Bone marrow (tissue), 2 donors: Measurements from ENCODE around the gene ACSBG1.
"Not testable (repeated sequence)": the region's sequence is repeated elsewhere in the genome, so short reads cannot be mapped to it uniquely, and the experiment has no call there.

ENCODE experiments used
- DNase-seq, 2 donors: peaks; one replicate each; lab custom pipeline; 2025; lab: John Stamatoyannopoulos, UW

ACSBG1 gene

GRCh38 chr15:78251136-78251535 is 16.8 kb upstream of the ACSBG1 start:
- no peak for DNase-seq

- no peak for DNase-seq
Observed at GRCh38 chr15:78249131-78249530, 14.8 kb upstream of the ACSBG1 start.

DNA sequence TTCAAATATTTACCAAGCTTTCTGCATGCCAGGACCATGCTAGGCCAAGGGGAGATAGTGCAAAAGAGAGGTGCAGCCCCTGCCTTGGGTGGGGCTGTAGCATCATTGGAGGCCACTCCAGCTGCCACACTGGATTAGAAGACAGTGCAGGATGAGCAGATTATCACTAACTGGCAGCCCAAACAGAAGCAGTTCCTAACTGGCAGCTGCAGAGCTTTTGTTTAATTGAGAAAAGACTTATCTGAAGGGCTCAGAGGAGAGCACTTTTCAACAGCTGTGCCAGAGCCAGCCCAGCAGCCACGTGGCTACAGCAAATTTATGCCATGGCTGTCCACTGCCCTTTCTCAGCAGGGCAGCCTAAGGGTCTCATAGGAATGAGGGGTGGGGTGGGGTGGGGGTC is 13.5 kb upstream of the ACSBG1 start:
- no peak for DNase-seq

GRCh38 chr15:78245976-78246620 is 11.7 kb upstream of the ACSBG1 start:
- not testable (repeated sequence) for DNase-seq

DNA sequence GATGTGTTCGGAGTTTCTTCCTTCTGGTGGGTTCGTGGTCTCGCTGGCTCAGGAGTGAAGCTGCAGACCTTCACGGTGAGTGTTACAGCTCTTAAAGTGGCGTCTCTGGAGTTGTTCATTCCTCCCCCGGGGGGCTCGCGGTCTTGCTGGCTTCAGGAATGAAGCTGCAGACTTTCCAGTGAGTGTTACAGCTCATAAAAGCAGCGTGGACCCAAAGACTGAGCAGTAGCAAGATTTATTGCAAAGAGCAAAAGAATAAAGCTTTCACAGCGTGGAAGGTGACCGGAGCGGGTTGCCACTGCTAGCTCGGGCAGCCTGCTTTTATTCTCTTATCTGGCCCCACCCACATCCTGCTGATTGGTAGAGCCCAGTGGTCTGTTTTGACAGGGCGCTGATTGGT is 11.0 kb upstream of the ACSBG1 start:
- DNase-seq: not testable (repeated sequence)

- no peak for DNase-seq
Observed at GRCh38 chr15:78244893-78245292, 10.5 kb upstream of the ACSBG1 start.

GRCh38 chr15:78244101-78244500 is 9.7 kb upstream of the ACSBG1 start:
- no peak for DNase-seq

DNA sequence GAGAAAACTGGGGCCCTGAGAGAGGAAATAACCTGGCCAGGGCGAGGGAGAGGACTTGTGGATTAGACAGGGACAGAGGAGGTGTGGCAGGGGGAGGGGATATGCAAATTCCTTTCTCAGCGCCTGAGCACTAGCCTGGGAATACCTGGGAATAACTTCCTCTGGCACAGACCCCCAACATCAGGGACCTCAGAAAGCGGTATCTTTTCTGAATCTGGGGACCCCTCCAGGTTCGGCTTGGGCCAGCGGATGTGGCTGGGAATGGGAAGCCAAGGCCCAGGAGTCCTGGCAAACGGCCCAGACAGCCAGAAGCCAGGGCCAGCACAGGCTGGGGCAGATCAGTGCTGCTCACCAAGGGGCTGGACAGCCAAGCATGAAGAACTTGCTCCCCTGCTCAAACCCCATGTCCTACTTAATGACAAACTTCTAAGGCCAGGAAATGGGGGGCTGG is 9.2 kb upstream of the ACSBG1 start:
- no peak for DNase-seq

GRCh38 chr15:78243058-78243457 is 8.7 kb upstream of the ACSBG1 start:
- no peak for DNase-seq

GRCh38 chr15:78242128-78242527 is 7.8 kb upstream of the ACSBG1 start:
- no peak for DNase-seq

DNA sequence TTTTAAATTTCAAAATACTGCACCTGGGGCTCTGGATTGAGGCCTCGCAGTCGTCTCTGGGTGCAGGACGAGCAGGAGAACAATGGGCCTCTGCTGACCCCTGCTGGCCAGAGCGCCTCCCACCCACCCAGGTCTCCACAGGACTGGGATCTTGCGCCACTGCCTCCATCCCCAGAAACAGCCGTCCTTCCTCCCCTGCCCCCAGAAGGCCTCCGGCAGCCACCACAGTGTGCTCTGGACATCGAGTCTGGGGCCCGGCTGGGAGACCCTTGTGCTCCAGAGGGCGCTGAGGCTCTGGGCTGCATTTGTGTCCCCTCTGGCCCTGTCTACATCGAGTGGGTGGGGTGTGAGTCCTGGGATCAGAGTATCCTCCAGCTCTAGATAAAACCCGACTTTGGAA is 6.7 kb upstream of the ACSBG1 start:
- peak; percentile 35 to 44 for DNase-seq

- DNase-seq: no peak
Observed at GRCh38 chr15:78239811-78240210, 5.4 kb upstream of the ACSBG1 start.

DNA sequence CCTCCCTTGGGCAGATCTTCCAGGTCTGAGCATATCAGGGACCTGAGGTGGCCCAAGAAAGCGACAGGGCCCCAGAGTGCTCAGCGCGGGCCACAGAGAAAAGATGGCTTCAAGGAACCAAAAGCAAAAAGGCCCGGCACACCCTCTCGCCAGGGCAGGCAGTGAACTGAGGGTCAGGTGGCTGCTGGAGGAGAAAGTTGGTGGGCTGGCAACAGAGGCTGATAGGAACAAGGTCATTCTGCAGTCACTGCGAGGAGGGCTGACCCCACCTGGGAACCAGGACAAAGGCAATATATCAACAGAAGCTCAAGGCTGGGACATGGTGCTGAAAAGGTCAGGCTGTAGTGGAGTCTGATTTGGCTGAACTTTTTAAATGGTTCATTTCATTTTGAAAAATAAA is 2.8 kb upstream of the ACSBG1 start:
- no peak for DNase-seq

GRCh38 chr15:78236491-78236890 is 2.1 kb upstream of the ACSBG1 start:
- DNase-seq: no peak

DNA sequence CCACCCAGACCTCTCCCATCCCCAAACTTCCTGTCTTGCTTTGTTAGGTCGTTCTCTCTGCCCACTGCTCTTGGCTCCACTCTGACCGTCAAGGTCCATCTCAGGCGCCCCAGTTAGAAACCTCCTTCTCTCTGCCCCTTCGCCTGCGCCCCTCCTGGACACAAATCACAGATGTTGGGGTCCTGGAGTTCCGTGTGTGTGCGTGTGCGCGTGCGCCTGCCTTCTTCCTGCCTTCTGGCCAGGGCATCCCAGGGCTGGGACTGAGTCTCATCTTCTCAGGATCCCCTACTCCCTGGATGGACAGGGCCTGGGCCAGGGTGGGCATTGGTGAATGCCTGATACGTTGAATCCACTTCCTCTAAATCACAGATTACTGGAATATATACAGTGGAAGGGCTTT is 869 bp downstream of the ACSBG1 start:
- DNase-seq: no peak

GRCh38 chr15:78232951-78233350 is 1.4 kb downstream of the ACSBG1 start:
- DNase-seq: no peak

GRCh38 chr15:78229431-78230406 is 4.6 kb downstream of the ACSBG1 start:
- DNase-seq: no peak

DNA sequence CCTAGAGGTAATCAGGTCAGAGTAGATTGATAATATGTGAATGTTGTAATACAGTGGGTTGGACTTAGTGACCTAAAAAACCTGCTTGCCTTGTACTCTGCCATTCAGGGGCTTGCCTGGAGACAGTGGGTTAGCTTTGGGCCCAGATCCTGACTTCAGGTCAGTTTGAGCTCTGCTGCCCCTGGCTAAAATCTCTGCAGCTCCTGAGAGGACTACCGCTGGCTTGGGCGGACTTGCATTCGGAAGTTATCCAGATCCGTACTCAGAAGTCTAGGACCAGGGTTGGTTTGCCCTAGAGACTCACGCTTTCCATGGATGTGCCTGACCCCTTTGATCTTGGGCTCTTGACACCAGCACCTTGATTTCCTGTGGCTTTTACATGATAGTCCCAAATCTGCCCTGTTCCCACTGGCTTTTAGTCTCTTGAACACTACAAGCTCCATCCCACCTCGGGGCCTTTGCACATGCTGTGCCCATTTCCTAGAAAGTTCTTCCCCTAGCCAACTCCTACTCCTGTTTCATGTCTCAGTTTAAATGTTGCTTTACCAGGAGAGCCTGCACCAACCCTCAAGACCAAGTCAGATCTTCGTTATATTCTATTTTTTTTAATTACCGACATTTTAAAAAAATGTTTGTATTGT is 5.9 kb downstream of the ACSBG1 start:
- no peak for DNase-seq

DNA sequence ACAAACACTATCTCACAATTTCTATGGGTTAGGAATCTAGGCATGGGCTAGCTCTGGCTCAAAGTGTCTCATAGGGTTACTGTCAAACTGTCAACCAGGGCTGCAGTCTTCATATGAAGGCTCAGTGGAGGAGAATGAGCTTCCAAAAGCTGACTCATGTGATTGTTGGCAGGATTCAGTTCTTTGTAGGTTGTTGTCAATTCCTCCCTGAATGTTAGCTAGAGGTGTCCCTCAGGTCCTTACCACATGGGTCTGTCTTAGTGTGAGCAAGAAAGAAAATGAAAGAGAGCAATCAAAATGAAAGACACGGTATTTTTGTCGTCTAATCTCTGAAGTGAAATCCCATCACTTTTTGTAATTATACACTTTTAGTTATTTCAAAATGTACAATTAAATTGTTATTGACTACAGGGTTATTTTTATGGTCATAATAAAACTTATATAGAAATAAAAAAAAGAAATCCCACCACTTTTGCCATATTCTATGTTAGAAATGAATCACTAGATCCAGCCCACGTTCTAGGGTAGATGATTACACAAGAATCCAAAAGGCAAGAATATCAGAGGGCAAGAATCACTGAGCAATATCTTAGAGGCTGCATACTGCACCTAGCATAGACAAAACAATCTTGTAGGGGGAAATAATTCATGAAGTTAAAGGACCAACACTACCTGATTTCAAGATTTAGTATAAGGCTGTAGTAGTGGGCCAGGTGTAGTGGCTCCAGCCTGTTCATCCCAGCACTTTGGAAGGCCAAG is 8.4 kb downstream of the ACSBG1 start:
- no peak for DNase-seq

DNA sequence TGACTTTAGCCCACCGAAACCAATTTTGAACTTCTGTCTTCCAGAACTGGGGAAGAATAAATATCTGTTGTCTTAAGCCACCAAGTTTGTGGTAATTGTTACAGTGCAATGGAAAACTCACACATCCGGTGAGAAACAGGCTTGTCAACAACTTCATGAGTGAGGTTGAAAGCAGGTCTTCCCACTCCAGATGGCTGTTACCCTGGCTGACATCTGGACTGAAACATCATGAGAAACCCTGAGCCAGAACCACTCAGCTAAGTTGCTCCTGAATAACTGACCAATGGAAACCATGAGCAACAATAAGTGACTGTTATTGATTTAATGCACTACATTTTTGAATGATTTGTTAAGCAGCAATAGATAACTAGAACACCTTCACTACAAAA is 10.3 kb downstream of the ACSBG1 start:
- DNase-seq: no peak

DNA sequence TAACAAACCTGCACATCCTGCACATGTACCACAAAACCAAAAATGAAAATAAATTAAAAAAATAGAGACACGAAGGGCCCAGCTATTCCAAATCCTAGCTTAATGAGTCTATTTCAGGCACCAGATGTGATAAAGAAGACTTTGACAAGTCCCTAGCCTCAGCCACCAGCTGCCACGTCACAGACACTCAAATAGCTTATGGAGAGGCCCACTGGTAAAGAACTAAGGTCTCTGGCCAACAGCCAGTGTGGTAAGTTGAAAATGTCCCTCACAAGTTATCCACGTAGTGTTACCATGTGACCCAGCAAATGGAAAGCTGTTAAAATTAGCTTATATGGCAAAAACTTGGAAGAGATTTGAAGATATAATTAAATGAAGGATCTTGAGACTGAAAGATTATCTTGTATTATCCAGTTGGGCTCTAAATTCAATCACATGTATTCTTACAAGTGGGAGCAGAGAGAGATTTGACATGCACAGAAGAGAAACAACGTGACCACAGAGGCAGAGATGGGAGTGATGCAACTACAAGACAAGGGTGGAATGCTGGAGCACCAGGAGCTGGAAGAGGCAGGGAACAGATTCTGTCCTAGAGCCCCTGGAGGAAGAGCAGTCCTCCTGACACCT is 10.9 kb downstream of the ACSBG1 start:
- DNase-seq: no peak
